K562 (cell line): ENCODE measurements around the gene PLXNB3. TPM values are rescaled to one million over a fixed set of nuclear protein-coding genes. Genes with fewer than 3 reads are reported as not detected.

ENCODE experiments used
- polyA plus RNA-seq, 8 experiments: library from polyadenylated mRNA; depleted of rRNA in 4 of 8; stranded (reverse) in 5 of 8; unstranded in 3 of 8; fragments of >200 nt; fragmentation: Nextera tagmentation in 2 of 8; fragmentation: Illumina TruSeq in 1 of 8; extraction: Ambion mirVana in 2 of 8; extraction: Trizol in 1 of 8; gene quantifications; 2 replicates each; pipeline versions ENCODE4 v1.2.1 to v1.2.3, GENCODE V29; 2011 to 2014; ENCODE audit warnings: inconsistent platforms in 1 of 8, missing spikeins in 1 of 8
- total RNA-seq, 7 experiments: library from RNA; depleted of rRNA in 6 of 7; stranded (reverse); fragments of >200 nt in 6 of 7; fragmentation: Illumina TruSeq in 2 of 7; extraction: Trizol in 2 of 7; gene quantifications; 2 replicates each; pipeline versions ENCODE4 v1.2.1 to v1.2.3, GENCODE V29; 2011 to 2021; ENCODE audit warnings: low replicate concordance in 1 of 7
- TF ChIP-seq, protein P1 (sequence below): fragments of 450-650 bp; IDR thresholded peaks from 2 replicates; pipeline ENCODE4 v1.6.1; 2017; ENCODE audit warnings: antibody characterized with exemption, mild to moderate bottlenecking
- TF ChIP-seq, protein P2 (sequence below): sonication (generic); formaldehyde crosslinking; IDR thresholded peaks from 2 replicates; pipeline ENCODE4 v1.8.1; 2023; ENCODE audit warnings: mild to moderate bottlenecking, missing genetic modification reagents

PLXNB3 gene
- total and polyA plus RNA-seq, 9 of the 15 experiments (the other 6 are each of a cell fraction or from before 2014, with no cell fraction given), result 0.22 to 2.0 (median 1.4) TPM; not detected in 2

DNA sequence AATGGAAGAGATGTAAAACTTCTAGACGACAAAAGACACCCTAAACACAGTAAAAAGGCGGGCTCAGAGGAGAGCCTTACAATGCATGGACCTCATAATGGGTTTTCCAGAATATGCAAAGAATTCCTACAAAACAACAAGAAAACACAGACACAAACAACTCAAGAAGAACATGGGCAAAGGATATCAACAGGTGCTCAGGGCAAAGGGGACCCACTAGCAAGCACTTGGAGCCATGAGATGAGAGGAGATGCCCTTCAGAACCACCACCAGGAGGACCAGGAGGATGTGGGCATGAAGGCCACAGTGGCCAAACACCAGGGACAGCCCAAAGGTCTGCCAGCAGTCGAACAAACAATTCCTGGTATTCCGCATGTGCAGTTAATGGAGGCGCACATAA is 49.1 kb downstream of the PLXNB3 start (continued):
- TF ChIP-seq, protein P1, sequence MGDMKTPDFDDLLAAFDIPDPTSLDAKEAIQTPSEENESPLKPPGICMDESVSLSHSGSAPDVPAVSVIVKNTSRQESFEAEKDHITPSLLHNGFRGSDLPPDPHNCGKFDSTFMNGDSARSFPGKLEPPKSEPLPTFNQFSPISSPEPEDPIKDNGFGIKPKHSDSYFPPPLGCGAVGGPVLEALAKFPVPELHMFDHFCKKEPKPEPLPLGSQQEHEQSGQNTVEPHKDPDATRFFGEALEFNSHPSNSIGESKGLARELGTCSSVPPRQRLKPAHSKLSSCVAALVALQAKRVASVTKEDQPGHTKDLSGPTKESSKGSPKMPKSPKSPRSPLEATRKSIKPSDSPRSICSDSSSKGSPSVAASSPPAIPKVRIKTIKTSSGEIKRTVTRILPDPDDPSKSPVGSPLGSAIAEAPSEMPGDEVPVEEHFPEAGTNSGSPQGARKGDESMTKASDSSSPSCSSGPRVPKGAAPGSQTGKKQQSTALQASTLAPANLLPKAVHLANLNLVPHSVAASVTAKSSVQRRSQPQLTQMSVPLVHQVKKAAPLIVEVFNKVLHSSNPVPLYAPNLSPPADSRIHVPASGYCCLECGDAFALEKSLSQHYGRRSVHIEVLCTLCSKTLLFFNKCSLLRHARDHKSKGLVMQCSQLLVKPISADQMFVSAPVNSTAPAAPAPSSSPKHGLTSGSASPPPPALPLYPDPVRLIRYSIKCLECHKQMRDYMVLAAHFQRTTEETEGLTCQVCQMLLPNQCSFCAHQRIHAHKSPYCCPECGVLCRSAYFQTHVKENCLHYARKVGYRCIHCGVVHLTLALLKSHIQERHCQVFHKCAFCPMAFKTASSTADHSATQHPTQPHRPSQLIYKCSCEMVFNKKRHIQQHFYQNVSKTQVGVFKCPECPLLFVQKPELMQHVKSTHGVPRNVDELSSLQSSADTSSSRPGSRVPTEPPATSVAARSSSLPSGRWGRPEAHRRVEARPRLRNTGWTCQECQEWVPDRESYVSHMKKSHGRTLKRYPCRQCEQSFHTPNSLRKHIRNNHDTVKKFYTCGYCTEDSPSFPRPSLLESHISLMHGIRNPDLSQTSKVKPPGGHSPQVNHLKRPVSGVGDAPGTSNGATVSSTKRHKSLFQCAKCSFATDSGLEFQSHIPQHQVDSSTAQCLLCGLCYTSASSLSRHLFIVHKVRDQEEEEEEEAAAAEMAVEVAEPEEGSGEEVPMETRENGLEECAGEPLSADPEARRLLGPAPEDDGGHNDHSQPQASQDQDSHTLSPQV, result no peak
- TF ChIP-seq, protein P2, sequence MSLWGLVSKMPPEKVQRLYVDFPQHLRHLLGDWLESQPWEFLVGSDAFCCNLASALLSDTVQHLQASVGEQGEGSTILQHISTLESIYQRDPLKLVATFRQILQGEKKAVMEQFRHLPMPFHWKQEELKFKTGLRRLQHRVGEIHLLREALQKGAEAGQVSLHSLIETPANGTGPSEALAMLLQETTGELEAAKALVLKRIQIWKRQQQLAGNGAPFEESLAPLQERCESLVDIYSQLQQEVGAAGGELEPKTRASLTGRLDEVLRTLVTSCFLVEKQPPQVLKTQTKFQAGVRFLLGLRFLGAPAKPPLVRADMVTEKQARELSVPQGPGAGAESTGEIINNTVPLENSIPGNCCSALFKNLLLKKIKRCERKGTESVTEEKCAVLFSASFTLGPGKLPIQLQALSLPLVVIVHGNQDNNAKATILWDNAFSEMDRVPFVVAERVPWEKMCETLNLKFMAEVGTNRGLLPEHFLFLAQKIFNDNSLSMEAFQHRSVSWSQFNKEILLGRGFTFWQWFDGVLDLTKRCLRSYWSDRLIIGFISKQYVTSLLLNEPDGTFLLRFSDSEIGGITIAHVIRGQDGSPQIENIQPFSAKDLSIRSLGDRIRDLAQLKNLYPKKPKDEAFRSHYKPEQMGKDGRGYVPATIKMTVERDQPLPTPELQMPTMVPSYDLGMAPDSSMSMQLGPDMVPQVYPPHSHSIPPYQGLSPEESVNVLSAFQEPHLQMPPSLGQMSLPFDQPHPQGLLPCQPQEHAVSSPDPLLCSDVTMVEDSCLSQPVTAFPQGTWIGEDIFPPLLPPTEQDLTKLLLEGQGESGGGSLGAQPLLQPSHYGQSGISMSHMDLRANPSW (CRISPR knock-in tag), result no peak
